Measurements from ENCODE around the gene DNASE1L3.
"Not testable (repeated sequence)": the region's sequence is repeated elsewhere in the genome, so short reads cannot be mapped to it uniquely, and the experiment has no call there.

The DNASE1L3 gene

GRCh38 chr3:58210761-58211460, at the start of gene DNASE1L3:
TSS of gene DNASE1L3 (minus strand) at chr3:58210972. CDS start at chr3:58210906, 66 bp downstream.
- no peak for DNase-seq (ENCODE audit: low spot score)

GRCh38 chr3:58260261-58260731, 49.5 kb upstream of the DNASE1L3 start:
- DNase-seq (ENCODE audit: low spot score), result peak; percentile 86

GRCh38 chr3:58258392-58259055, 47.8 kb upstream of the DNASE1L3 start:
- no peak for DNase-seq (ENCODE audit: low spot score)

- DNase-seq (ENCODE audit: low spot score), result no peak
These were observed 45.7 kb upstream of the DNASE1L3 start for GRCh38 chr3:58256511-58256910.

GRCh38 chr3:58256061-58256460, 45.3 kb upstream of the DNASE1L3 start:
- no peak for DNase-seq (ENCODE audit: low spot score)

- DNase-seq (ENCODE audit: low spot score), result no peak
These were observed 43.4 kb upstream of the DNASE1L3 start for GRCh38 chr3:58254144-58254543.

- no peak for DNase-seq (ENCODE audit: low spot score)
These were observed 40.9 kb upstream of the DNASE1L3 start for GRCh38 chr3:58251631-58252035.

- DNase-seq (ENCODE audit: low spot score), result no peak
These were observed 39.4 kb upstream of the DNASE1L3 start for GRCh38 chr3:58250093-58250707.

- DNase-seq (ENCODE audit: low spot score), result no peak
These were observed 38.8 kb upstream of the DNASE1L3 start for GRCh38 chr3:58249358-58250092.

- DNase-seq (ENCODE audit: low spot score), result no peak
These were observed 35.6 kb upstream of the DNASE1L3 start for GRCh38 chr3:58246148-58247047.

- DNase-seq (ENCODE audit: low spot score), result no peak
These were observed 33.3 kb upstream of the DNASE1L3 start for GRCh38 chr3:58243976-58244585.

GRCh38 chr3:58242860-58243259, 32.1 kb upstream of the DNASE1L3 start:
- not testable (repeated sequence) for DNase-seq (ENCODE audit: low spot score)

- DNase-seq (ENCODE audit: low spot score), result no peak
These were observed 31.6 kb upstream of the DNASE1L3 start for GRCh38 chr3:58242340-58242739.

- DNase-seq (ENCODE audit: low spot score), result no peak
These were observed 30.7 kb upstream of the DNASE1L3 start for GRCh38 chr3:58241306-58242044.

- DNase-seq (ENCODE audit: low spot score), result no peak
These were observed 28.1 kb upstream of the DNASE1L3 start for GRCh38 chr3:58238830-58239229.

GRCh38 chr3:58237941-58238681, 27.3 kb upstream of the DNASE1L3 start:
- DNase-seq (ENCODE audit: low spot score), result peak; percentile 59

GRCh38 chr3:58237238-58237940, 26.6 kb upstream of the DNASE1L3 start, which contains the start of gene ABHD6:
TSS of gene ABHD6 (plus strand) at chr3:58237792. CDS start at chr3:58256587, 18,795 bp downstream.
- peak; percentile 66 for DNase-seq (ENCODE audit: low spot score)

- DNase-seq (ENCODE audit: low spot score), result no peak
These were observed 25.9 kb upstream of the DNASE1L3 start for GRCh38 chr3:58236527-58237237.

Measured in pons (tissue), 1 donor.